ENCODE measurements around the gene MRPL24.
"Not testable (repeated sequence)": the region's sequence is repeated elsewhere in the genome, so short reads cannot be mapped to it uniquely, and the experiment has no call there.

The MRPL24 gene

DNA sequence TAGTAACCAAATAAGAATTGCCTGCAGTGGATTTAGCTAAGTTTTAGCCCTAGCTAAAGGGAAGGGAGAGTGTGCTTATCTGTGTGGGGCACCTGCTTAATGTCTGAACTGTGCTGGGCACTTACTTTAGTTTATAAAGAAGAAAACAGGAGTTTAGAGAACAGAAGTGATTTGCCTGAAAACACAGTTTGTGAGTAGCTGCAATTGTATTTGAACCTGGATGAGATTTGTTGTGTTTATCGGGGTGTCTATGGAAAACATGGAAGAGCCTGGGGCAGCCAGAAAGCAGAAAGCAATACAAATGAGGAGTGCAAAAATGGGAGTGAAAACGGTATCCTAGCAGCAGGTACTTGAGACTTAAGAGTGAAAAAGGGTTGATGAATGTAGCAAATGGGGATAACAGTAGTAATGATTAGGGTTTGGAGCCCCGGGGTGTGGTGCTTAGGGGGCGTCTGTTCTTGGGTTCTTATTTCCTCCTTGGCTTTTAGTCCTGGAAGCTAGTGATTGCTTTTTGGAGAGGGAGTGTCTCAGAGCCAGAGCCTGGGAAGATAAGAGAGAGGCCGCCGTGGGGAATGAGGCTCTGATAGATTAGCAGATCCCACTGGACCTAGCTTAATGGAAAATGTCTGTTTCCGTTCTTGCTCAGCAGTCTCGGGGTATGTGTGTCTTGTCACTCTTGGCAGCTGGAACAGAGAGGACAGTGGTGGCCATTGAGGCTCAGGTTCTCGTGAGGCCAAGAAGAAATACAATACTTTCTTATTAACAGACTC, 32.0 kb upstream of the MRPL24 start:
- Histone ChIP-seq H3K27me3 (ENCODE audit: control insufficient read depth, insufficient read depth, low read length, poor library complexity, severe bottlenecking) (no peaks in the 10 kb centered on the region), H3K27ac (ENCODE audit: insufficient read depth, low read depth, low read length, poor library complexity, severe bottlenecking) (no peak overlapping the region), H3K9me3 (ENCODE audit: control insufficient read depth, low read length) (no peaks in the 10 kb centered on the region), H3K4me1 (ENCODE audit: control insufficient read depth, insufficient read depth, low read length) (peaks cover 9% of the 10 kb centered on the region), H3K36me3 (ENCODE audit: control insufficient read depth, insufficient read depth, low read length) (peaks cover 9% of the 10 kb centered on the region), H3K4me3 (ENCODE audit: insufficient read depth, low read depth, low read length) (no peak overlapping the region)
- 81% methylated on average over 9 of the region's 9 CpGs for WGBS, 2 experiments

DNA sequence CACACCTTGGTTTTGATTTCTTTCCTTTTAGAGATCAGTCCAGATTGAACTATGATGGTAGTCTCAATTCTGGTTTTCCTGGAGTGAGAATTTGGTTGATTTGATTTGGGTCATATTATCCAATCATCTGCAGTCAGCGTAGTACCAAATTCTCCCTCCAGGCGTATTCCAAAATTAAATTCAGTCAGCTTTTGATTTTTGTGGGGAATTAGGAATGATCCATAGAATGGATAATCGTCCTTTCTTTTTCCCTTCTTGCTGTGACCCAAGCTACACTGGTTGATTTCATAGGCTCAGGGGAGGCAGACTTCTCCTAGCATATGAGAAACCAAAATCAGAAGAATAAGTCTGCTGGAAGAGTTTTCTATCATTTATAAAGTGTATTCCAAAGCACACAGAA, 31.3 kb upstream of the MRPL24 start:
- H3K27ac ChIP-seq (ENCODE audit: insufficient read depth, low read depth, low read length, poor library complexity, severe bottlenecking), result no peak overlapping the region
- WGBS, 2 experiments, result 97 to 100% methylated on average over 3 of the region's 3 CpGs
- no peak overlapping the region for H3K4me3 ChIP-seq (ENCODE audit: insufficient read depth, low read depth, low read length)
- H3K9me3 ChIP-seq (ENCODE audit: control insufficient read depth, low read length), result no peaks in the 10 kb centered on the region
- H3K27me3 ChIP-seq (ENCODE audit: control insufficient read depth, insufficient read depth, low read length, poor library complexity, severe bottlenecking), result no peaks in the 10 kb centered on the region
- peaks cover 9% of the 10 kb centered on the region for H3K36me3 ChIP-seq (ENCODE audit: control insufficient read depth, insufficient read depth, low read length)
- peaks cover 9% of the 10 kb centered on the region for H3K4me1 ChIP-seq (ENCODE audit: control insufficient read depth, insufficient read depth, low read length)

DNA sequence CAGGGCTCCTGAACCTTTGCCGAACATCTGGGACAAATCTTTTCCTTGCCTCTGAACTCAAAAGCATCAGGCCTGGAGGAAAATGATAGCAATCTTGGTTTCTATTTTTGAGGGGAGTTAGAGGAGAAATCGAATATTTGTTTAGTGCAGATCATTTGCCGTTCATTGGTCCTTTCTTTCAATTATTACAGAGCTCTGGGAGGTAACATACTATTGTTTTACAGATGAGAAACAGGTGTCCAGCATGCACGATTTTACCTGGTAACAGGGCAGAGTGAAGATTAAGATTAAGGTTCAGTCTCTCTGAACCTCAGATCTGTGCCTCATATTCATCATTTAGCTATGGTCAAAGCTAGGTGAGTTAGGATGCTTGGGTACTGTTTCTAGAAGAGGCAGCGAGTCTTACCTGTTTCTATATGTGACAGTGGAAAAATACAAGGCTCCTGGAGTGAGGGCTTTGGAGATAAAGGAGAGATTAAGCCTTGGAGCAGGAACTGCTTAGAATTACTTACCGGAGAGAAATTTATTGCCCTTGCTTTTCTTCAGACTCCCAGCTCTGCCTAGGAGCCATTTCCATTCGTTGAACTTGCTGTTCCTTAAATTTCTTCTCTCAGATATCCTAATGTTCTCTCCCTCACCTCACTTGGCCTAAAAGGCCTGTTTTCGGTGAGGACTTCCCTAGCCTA, 27.9 kb upstream of the MRPL24 start:
- WGBS, 2 experiments, result 51 to 52% methylated on average over 8 of the region's 8 CpGs
- peaks cover 9% of the 10 kb centered on the region for H3K36me3 ChIP-seq (ENCODE audit: control insufficient read depth, insufficient read depth, low read length)
- peak overlapping the region; percentile 60 for H3K4me3 ChIP-seq (ENCODE audit: insufficient read depth, low read depth, low read length)
- H3K9me3 ChIP-seq (ENCODE audit: control insufficient read depth, low read length), result no peaks in the 10 kb centered on the region
- H3K27ac ChIP-seq (ENCODE audit: insufficient read depth, low read depth, low read length, poor library complexity, severe bottlenecking), result no peak overlapping the region
- H3K4me1 ChIP-seq (ENCODE audit: control insufficient read depth, insufficient read depth, low read length), result peaks cover 9% of the 10 kb centered on the region
- H3K27me3 ChIP-seq (ENCODE audit: control insufficient read depth, insufficient read depth, low read length, poor library complexity, severe bottlenecking), result no peaks in the 10 kb centered on the region

- WGBS, 2 experiments, result 1 to 2% methylated on average over 29 to 31 of the region's 31 CpGs
- Histone ChIP-seq H3K9me3 (ENCODE audit: control insufficient read depth, low read length) (no peaks in the 10 kb centered on the region), H3K4me1 (ENCODE audit: control insufficient read depth, insufficient read depth, low read length) (peaks cover 9% of the 10 kb centered on the region), H3K36me3 (ENCODE audit: control insufficient read depth, insufficient read depth, low read length) (peaks cover 9% of the 10 kb centered on the region), H3K4me3 (ENCODE audit: insufficient read depth, low read depth, low read length) (peak overlapping the region; percentile 60), H3K27me3 (ENCODE audit: control insufficient read depth, insufficient read depth, low read length, poor library complexity, severe bottlenecking) (no peaks in the 10 kb centered on the region), H3K27ac (ENCODE audit: insufficient read depth, low read depth, low read length, poor library complexity, severe bottlenecking) (peak overlapping the region; percentile 45)
These were observed 27.2 kb upstream of the MRPL24 start for GRCh38 chr1:156767879-156768604.

DNA sequence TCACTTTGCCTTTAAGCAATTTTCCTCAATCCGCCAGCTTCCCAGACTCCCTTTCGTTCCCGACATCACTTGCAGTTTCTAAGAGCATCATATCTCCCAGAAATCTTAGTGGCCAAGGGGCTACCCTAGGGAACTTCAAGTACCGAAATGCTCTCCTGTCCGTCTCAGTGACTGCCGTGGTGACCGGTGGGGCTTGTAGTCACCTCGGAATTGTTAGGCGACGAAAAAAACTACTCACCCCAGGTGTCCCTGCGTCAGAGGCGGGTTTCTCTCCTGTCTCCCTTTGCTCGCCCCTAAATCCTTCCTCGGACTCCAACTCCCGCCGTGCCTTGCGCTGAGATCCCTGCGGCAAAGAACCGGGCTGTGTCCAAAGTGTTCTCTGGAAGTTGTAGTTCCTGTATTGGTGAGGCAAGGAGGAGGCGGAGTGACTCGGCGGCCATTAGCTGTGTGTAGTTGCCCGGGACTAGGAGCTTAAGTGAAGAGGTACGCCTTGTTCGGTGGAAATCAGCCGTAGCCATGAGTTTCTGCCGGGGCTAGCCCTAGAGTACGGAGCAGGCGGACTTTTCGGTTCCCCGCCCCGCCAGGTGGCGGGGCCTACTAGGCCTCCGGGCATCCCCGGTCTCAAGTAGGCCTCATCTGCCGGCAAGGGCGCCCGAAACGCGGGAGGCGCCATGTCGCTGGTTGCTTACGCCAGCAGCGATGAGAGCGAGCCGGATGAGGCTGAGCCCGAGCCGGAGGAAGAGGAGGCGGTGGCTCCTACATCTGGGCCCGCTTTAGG, 26.4 kb upstream of the MRPL24 start, which contains the start of gene PRCC:
Gene PRCC (plus strand): TSS at position 435 of the 778 bp plus-strand sequence. CDS start 237 bp downstream, at position 672.
- no peaks in the 10 kb centered on the region for H3K27me3 ChIP-seq (ENCODE audit: control insufficient read depth, insufficient read depth, low read length, poor library complexity, severe bottlenecking)
- 0 to 1% methylated on average over 50 of the region's 50 CpGs for WGBS, 2 experiments
- peak within 1 kb of the TSS; percentile 60 for H3K4me3 ChIP-seq (ENCODE audit: insufficient read depth, low read depth, low read length)
- H3K9me3 ChIP-seq (ENCODE audit: control insufficient read depth, low read length), result no peaks in the 10 kb centered on the region
- H3K36me3 ChIP-seq (ENCODE audit: control insufficient read depth, insufficient read depth, low read length), result peaks cover 9% of the 10 kb centered on the region
- peaks cover 9% of the 10 kb centered on the region for H3K4me1 ChIP-seq (ENCODE audit: control insufficient read depth, insufficient read depth, low read length)
- peak within 1 kb of the TSS; percentile 45 for H3K27ac ChIP-seq (ENCODE audit: insufficient read depth, low read depth, low read length, poor library complexity, severe bottlenecking)

- Histone ChIP-seq H3K9me3 (ENCODE audit: control insufficient read depth, low read length) (no peaks in the 10 kb centered on the region), H3K36me3 (ENCODE audit: control insufficient read depth, insufficient read depth, low read length) (peaks cover 9% of the 10 kb centered on the region), H3K4me1 (ENCODE audit: control insufficient read depth, insufficient read depth, low read length) (peaks cover 9% of the 10 kb centered on the region), H3K4me3 (ENCODE audit: insufficient read depth, low read depth, low read length) (peak overlapping the region; percentile 60), H3K27me3 (ENCODE audit: control insufficient read depth, insufficient read depth, low read length, poor library complexity, severe bottlenecking) (no peaks in the 10 kb centered on the region), H3K27ac (ENCODE audit: insufficient read depth, low read depth, low read length, poor library complexity, severe bottlenecking) (no peak overlapping the region)
- WGBS, 2 experiments, result 56 to 59% methylated on average over 14 of the region's 14 CpGs
These were observed 25.6 kb upstream of the MRPL24 start for GRCh38 chr1:156766298-156767100.

- H3K4me3 ChIP-seq (ENCODE audit: insufficient read depth, low read depth, low read length), result no peak overlapping the region
- no peaks in the 10 kb centered on the region for H3K9me3 ChIP-seq (ENCODE audit: control insufficient read depth, low read length)
- peaks cover under 1% of the 10 kb centered on the region for H3K36me3 ChIP-seq (ENCODE audit: control insufficient read depth, insufficient read depth, low read length)
- H3K27me3 ChIP-seq (ENCODE audit: control insufficient read depth, insufficient read depth, low read length, poor library complexity, severe bottlenecking), result no peaks in the 10 kb centered on the region
- H3K4me1 ChIP-seq (ENCODE audit: control insufficient read depth, insufficient read depth, low read length), result peaks cover 10% of the 10 kb centered on the region
- 94 to 96% methylated on average over 5 of the region's 5 CpGs for WGBS, 2 experiments
- H3K27ac ChIP-seq (ENCODE audit: insufficient read depth, low read depth, low read length, poor library complexity, severe bottlenecking), result no peak overlapping the region
These were observed 24.8 kb upstream of the MRPL24 start for GRCh38 chr1:156765666-156766065.

DNA sequence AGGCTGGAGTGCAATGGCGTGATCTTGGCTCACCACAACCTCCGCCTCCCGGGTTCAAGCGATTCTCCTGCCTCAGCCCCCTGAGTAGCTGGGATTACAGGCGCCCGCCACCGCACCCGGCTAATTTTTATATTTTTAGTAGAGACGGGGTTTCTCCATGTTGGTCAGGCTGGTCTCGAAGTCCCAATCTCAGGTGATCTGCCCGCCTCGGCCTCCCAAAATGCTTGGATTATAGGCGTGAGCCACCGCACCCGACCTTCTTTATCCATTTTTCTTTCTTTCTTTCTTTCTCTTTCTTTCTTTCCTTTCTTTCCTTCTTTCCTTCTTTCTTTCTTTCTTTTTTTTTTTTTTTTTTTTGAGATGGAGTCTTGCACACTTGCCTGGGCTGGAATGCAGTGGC, 24.2 kb upstream of the MRPL24 start:
- not testable (repeated sequence) for H3K27ac ChIP-seq (ENCODE audit: insufficient read depth, low read depth, low read length, poor library complexity, severe bottlenecking); H3K9me3 ChIP-seq (ENCODE audit: control insufficient read depth, low read length); H3K36me3 ChIP-seq (ENCODE audit: control insufficient read depth, insufficient read depth, low read length); H3K27me3 ChIP-seq (ENCODE audit: control insufficient read depth, insufficient read depth, low read length, poor library complexity, severe bottlenecking); H3K4me3 ChIP-seq (ENCODE audit: insufficient read depth, low read depth, low read length)
- peaks cover 15% of the 10 kb centered on the region for H3K4me1 ChIP-seq (ENCODE audit: control insufficient read depth, insufficient read depth, low read length)
- WGBS, 2 experiments, result 95% methylated on average over 15 of the region's 15 CpGs

GRCh38 chr1:156760796-156761104, 19.9 kb upstream of the MRPL24 start:
- no peak overlapping the region for H3K27ac ChIP-seq (ENCODE audit: insufficient read depth, low read depth, low read length, poor library complexity, severe bottlenecking)
- no peak overlapping the region for H3K4me3 ChIP-seq (ENCODE audit: insufficient read depth, low read depth, low read length)
- 93 to 96% methylated on average over 4 of the region's 4 CpGs for WGBS, 2 experiments
- no peaks in the 10 kb centered on the region for H3K9me3 ChIP-seq (ENCODE audit: control insufficient read depth, low read length)
- peaks cover 9% of the 10 kb centered on the region for H3K4me1 ChIP-seq (ENCODE audit: control insufficient read depth, insufficient read depth, low read length)
- no peaks in the 10 kb centered on the region for H3K36me3 ChIP-seq (ENCODE audit: control insufficient read depth, insufficient read depth, low read length)
- no peaks in the 10 kb centered on the region for H3K27me3 ChIP-seq (ENCODE audit: control insufficient read depth, insufficient read depth, low read length, poor library complexity, severe bottlenecking)
